HepG2 (cell line): ENCODE measurements around the gene RAD51AP1. TPM values are rescaled to one million over a fixed set of nuclear protein-coding genes. Genes with fewer than 3 reads are reported as not detected.
A peak's percentile ranks its signal among the peaks of the same experiment; 100 is the strongest.

Source experiments
- ATF2 ChIP-seq: sonication (generic); formaldehyde crosslinking; IDR thresholded peaks from 2 replicates; pipeline ENCODE4 v1.4.0; 2020; ENCODE audit warnings: missing genetic modification reagents
- CBX5 ChIP-seq: sonication (generic); formaldehyde crosslinking; IDR thresholded peaks from 2 replicates; pipeline ENCODE4 v1.4.0; 2020; ENCODE audit warnings: missing genetic modification reagents, borderline replicate concordance
- CCDC6 ChIP-seq: sonication (generic); formaldehyde crosslinking; IDR thresholded peaks from 2 replicates; pipeline ENCODE4 v1.8.1; 2022; ENCODE audit warnings: mild to moderate bottlenecking, missing genetic modification reagents, moderate library complexity
- FIP1L1 ChIP-seq: fragments of 200-400 bp; formaldehyde crosslinking; IDR thresholded peaks from 2 replicates; pipeline ENCODE4 v1.6.1; 2018; ENCODE audit warnings: low read depth, mild to moderate bottlenecking, low read length, moderate library complexity, borderline replicate concordance; ENCODE audit not compliant: insufficient read depth
- GABPB1 ChIP-seq: IDR thresholded peaks from 2 replicates; pipeline ENCODE4 v1.6.1; 2016; ENCODE audit warnings: mild to moderate bottlenecking, missing genetic modification reagents, moderate library complexity, missing compliant biosample characterization
- GZF1 ChIP-seq: sonication (generic); formaldehyde crosslinking; IDR thresholded peaks from 2 replicates; pipeline ENCODE4 v1.5.1; 2020; ENCODE audit warnings: mild to moderate bottlenecking, missing genetic modification reagents
- HNRNPL ChIP-seq: fragments of 200-400 bp; formaldehyde crosslinking; IDR thresholded peaks from 2 replicates; pipeline ENCODE4 v1.6.1; 2017; ENCODE audit warnings: mild to moderate bottlenecking, low read depth, low read length
- HNRNPLL ChIP-seq: fragments of 200-400 bp; formaldehyde crosslinking; IDR thresholded peaks from 2 replicates; pipeline ENCODE4 v1.6.1; 2017; ENCODE audit warnings: mild to moderate bottlenecking, low read depth, low read length; ENCODE audit not compliant: poor library complexity, severe bottlenecking
- MED8 ChIP-seq: sonication (generic); formaldehyde crosslinking; IDR thresholded peaks from 2 replicates; pipeline ENCODE4 v1.8.1; 2023; ENCODE audit warnings: mild to moderate bottlenecking, missing genetic modification reagents; ENCODE audit not compliant: insufficient replicate concordance
- NAIF1 ChIP-seq: sonication (generic); formaldehyde crosslinking; IDR thresholded peaks from 2 replicates; pipeline ENCODE4 v1.5.0; 2020; ENCODE audit warnings: mild to moderate bottlenecking, missing genetic modification reagents, borderline replicate concordance
- NR2F1 ChIP-seq, 2 experiments: fragments of 450-650 bp in 1 of 2; formaldehyde crosslinking in 1 of 2; IDR thresholded peaks; 2 replicates each; pipeline versions ENCODE4 v1.5.0 to v1.6.1; 2016 to 2020; ENCODE audit warnings: mild to moderate bottlenecking in 1 of 2, missing compliant biosample characterization in 1 of 2, missing genetic modification reagents in 1 of 2, moderate library complexity in 1 of 2
- POLR2A ChIP-seq, 2 experiments: IDR thresholded peaks; 2 replicates each; pipeline ENCODE4 v1.6.1; 2011; ENCODE audit warnings: low read depth in 2 of 2, low read length in 2 of 2, mild to moderate bottlenecking in 1 of 2, moderate library complexity in 1 of 2; ENCODE audit not compliant: insufficient read depth in 1 of 2
- SCMH1 ChIP-seq: sonication (generic); formaldehyde crosslinking; IDR thresholded peaks from 2 replicates; pipeline ENCODE4 v1.9.0; 2021; ENCODE audit warnings: missing genetic modification reagents, mild to moderate bottlenecking, borderline replicate concordance
- SMARCC2 ChIP-seq: fragments of 450-650 bp; IDR thresholded peaks from 2 replicates; pipeline ENCODE4 v1.6.1; 2017; ENCODE audit warnings: antibody characterized with exemption, mild to moderate bottlenecking
- SOX6 ChIP-seq, 2 experiments: fragments of 450-650 bp in 1 of 2; sonication (generic) in 1 of 2; formaldehyde crosslinking in 1 of 2; IDR thresholded peaks; 2 replicates each; pipeline versions ENCODE4 v1.4.0 to v1.6.1; 2017 to 2020; ENCODE audit warnings: antibody characterized with exemption in 1 of 2, mild to moderate bottlenecking in 1 of 2, missing genetic modification reagents in 1 of 2
- ZBTB38 ChIP-seq: sonication (generic); formaldehyde crosslinking; IDR thresholded peaks from 2 replicates; pipeline ENCODE4 v1.5.1; 2020; ENCODE audit warnings: mild to moderate bottlenecking, missing genetic modification reagents
- ZFP62 ChIP-seq: sonication (generic); formaldehyde crosslinking; IDR thresholded peaks from 2 replicates; pipeline ENCODE4 v1.4.0; 2020; ENCODE audit warnings: missing genetic modification reagents
- ZNF234 ChIP-seq: sonication (generic); formaldehyde crosslinking; conservative IDR thresholded peaks from 2 replicates; pipeline ENCODE4 v1.5.1; 2020; ENCODE audit warnings: mild to moderate bottlenecking, missing genetic modification reagents
- ZNF567 ChIP-seq: sonication (generic); formaldehyde crosslinking; IDR thresholded peaks from 2 replicates; pipeline ENCODE4 v1.8.1; 2023; ENCODE audit warnings: mild to moderate bottlenecking, missing genetic modification reagents, borderline replicate concordance
- ZXDC ChIP-seq: sonication (generic); formaldehyde crosslinking; IDR thresholded peaks from 2 replicates; pipeline ENCODE4 v1.5.0; 2020; ENCODE audit warnings: mild to moderate bottlenecking, missing genetic modification reagents
- polyA plus RNA-seq, 8 experiments: library from polyadenylated mRNA; depleted of rRNA in 3 of 8; stranded (reverse) in 7 of 8; unstranded in 1 of 8; fragments of >200 nt; fragmentation: Illumina TruSeq in 4 of 8; extraction: Trizol in 4 of 8; gene quantifications; 2 replicates each; pipeline versions ENCODE4 v1.2.1 to v1.2.3, GENCODE V29; 2011 to 2016; ENCODE audit warnings: low read depth in 4 of 8, missing spikeins in 1 of 8, mixed read lengths in 1 of 8; ENCODE audit not compliant: insufficient read depth in 1 of 8
- total RNA-seq, 5 experiments: library from RNA; depleted of rRNA; stranded (reverse); fragments of >200 nt; fragmentation: Illumina TruSeq; extraction: Trizol; gene quantifications; 2 replicates each; pipeline ENCODE4 v1.2.3, GENCODE V29; 2016; ENCODE audit warnings: low read depth in 1 of 5
- TF ChIP-seq, protein P1 (sequence below): sonication (generic); formaldehyde crosslinking; IDR thresholded peaks from 2 replicates; pipeline ENCODE4 v1.8.0; 2022; ENCODE audit warnings: missing genetic modification reagents, low read depth, mild to moderate bottlenecking, borderline replicate concordance

The RAD51AP1 gene
- total and polyA plus RNA-seq, 2 of the 13 experiments (the other 11 are each of a cell fraction or from before 2014, with no cell fraction given): 16.6 to 49.3 TPM

DNA sequence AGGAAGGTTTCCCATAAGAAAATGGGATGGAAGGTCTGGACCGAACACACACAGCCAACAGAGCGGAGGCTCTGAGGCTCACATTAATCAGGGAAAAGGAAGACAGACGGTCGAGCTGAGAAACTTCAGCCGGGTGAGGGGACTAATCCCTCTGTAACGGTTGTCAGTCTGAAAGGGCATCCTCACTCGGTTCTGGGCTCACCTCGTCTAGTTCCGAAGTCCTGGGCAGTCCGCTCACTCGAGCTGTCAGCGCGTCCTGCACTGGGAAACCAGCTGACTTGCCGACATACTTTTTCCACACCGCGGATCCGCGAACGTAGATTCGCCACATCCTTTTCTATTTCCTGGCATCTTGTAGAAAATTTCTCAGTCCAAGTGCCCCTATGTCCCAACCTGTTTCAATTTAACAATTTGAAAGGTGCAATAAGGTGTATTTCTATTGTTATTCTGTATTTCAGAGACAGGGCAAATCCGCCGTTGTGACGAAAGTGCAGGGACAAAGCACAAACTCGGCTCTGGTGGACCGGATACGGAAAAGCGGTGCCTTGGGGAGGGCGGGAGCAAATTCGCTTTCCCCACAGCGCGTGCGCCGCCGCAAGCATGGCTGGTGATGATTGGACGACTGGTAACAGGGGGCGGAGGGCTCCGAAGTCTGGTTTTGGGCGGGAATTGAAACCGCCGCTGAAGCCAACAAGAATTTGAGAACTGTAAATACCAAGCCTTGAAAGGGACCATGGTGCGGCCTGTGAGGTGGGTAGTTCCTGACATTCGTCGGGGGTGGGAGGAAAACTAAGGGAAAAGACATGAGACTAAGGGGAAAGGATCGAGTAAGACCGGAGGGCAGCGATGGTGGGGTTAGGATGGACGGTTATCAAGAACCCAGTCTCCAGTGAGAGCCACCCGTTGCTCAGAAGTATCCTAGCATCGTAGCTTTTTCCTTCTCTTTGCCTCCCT lies at the start of gene RAD51AP1 (continued):
- no peak for TF ChIP-seq SMARCC2
- no peak for TF ChIP-seq ZNF567
- TF ChIP-seq POLR2A (IDR thresholded peaks at IDR 0.05; ENCODE audit: insufficient read depth in 1 of 2, low read depth in 2 of 2, low read length in 2 of 2): peak in 1 of 2 experiments; percentile 75; a peak in 2 of 4 replicates
- peak; percentile 29; the same call in 1 of the 2 replicates for TF ChIP-seq ATF2 (CRISPR knock-in tag)
- no peak for TF ChIP-seq ZXDC
- no peak for TF ChIP-seq SCMH1
- TF ChIP-seq MED8: no peak
- no peak for TF ChIP-seq ZFP62 (CRISPR knock-in tag)
- no peak for TF ChIP-seq SOX6 (IDR thresholded peaks at IDR 0.05)
- TF ChIP-seq SOX6 (CRISPR knock-in tag; IDR thresholded peaks at IDR 0.05): peak; percentile 42; the same call in 1 of the 2 replicates
- TF ChIP-seq FIP1L1: no peak
- no peak for TF ChIP-seq ZBTB38 (CRISPR knock-in tag)
- TF ChIP-seq CBX5: no peak
- TF ChIP-seq GABPB1 (CRISPR knock-in tag): peak; percentile 98
- peak; percentile 58; the same call in 1 of the 2 replicates for TF ChIP-seq CCDC6
- TF ChIP-seq, protein P1, sequence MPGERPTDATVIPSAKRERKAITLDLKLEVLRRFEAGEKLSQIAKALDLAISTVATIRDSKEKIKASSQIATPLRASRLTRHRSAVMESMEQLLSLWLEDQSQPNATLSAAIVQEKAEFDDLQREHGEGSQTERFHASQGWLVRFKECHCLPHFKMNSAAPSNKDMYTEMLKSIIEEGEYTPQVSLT (CRISPR knock-in tag): no peak
- TF ChIP-seq NAIF1 (CRISPR knock-in tag): 0 out of 2 replicates have a peak, but pooled peaks have one; percentile 43
- no peak for TF ChIP-seq ZNF234 (CRISPR knock-in tag)
- TF ChIP-seq NR2F1 (CRISPR knock-in tag; IDR thresholded peaks at IDR 0.05): no peak
- TF ChIP-seq HNRNPLL: peak; percentile 28
- TF ChIP-seq HNRNPL: no peak
- no peak for TF ChIP-seq GZF1 (CRISPR knock-in tag)
